Epithelial cell of esophagus (primary cell): ENCODE data around the gene CDK5RAP3.

ENCODE experiments used
- DNase-seq: peaks from one replicate; pipeline ENCODE4 v3.0.0; 2010; ENCODE audit warnings: low read depth
- H3K4me3 ChIP-seq: 2 replicates; pipeline ENCODE4 v1.5.1; 2011; ENCODE audit warnings: mild to moderate bottlenecking, low read length, control low read depth
- CTCF ChIP-seq: IDR thresholded peaks from 2 replicates; pipeline ENCODE4 v1.5.1; 2011; ENCODE audit warnings: low read depth, mild to moderate bottlenecking, low read length, control low read depth, inconsistent platforms; ENCODE audit not compliant: insufficient read depth; ENCODE audit errors: missing control alignments

Gene CDK5RAP3

GRCh38 chr17:47970725-47971499, at the start of gene CDK5RAP3:
Gene CDK5RAP3, plus strand, starts transcription at chr17:47971113. Its CDS starts 34 bp downstream, at chr17:47971147.
- peak; percentile 100 for DNase-seq
- peak within 1 kb of the TSS; percentile 94 for H3K4me3 ChIP-seq
- peak; percentile 72 for TF ChIP-seq CTCF

GRCh38 chr17:47924785-47925677, 45.9 kb upstream of the CDK5RAP3 start:
- H3K4me3 ChIP-seq: no peak overlapping the region
- no peak for DNase-seq
- TF ChIP-seq CTCF: no peak

GRCh38 chr17:47925678-47925988, 45.3 kb upstream of the CDK5RAP3 start:
- H3K4me3 ChIP-seq: no peak overlapping the region
- no peak for TF ChIP-seq CTCF
- DNase-seq: no peak

GRCh38 chr17:47927821-47928400, 43.0 kb upstream of the CDK5RAP3 start:
- no peak for TF ChIP-seq CTCF
- no peak overlapping the region for H3K4me3 ChIP-seq
- no peak for DNase-seq

- TF ChIP-seq CTCF: no peak
- DNase-seq: no peak
Measured at GRCh38 chr17:47928415-47928814, 42.5 kb upstream of the CDK5RAP3 start.

GRCh38 chr17:47929218-47930000, 41.5 kb upstream of the CDK5RAP3 start:
- no peak for TF ChIP-seq CTCF
- no peak for DNase-seq
- H3K4me3 ChIP-seq: no peak overlapping the region

More at GRCh38 chr17:47928415-47928814, 42.5 kb upstream of the CDK5RAP3 start:
- H3K4me3 ChIP-seq: no peak overlapping the region
